Keratinocyte (primary cell): ENCODE data around the gene HS1BP3. TPM values are rescaled to one million over a fixed set of nuclear protein-coding genes. Genes with fewer than 3 reads are reported as not detected.

Experiments
- DNase-seq: peaks from one replicate; pipeline ENCODE4 v3.0.0-alpha.2; 2011; ENCODE audit warnings: low read depth, missing footprints, low spot score
- FAIRE-seq: peaks from 2 replicates; lab custom pipeline; 2011; peaks lifted over from hg19 to GRCh38; lab: Jason Lieb, UNC
- H2AFZ ChIP-seq: 2 replicates; pipeline ENCODE4 v1.6.0; 2012; ENCODE audit warnings: low read length, control low read depth, inconsistent platforms; ENCODE audit not compliant: control insufficient read depth
- H3K27ac ChIP-seq: 2 replicates; pipeline ENCODE4 v1.5.1; 2011; ENCODE audit warnings: low read length; ENCODE audit not compliant: control insufficient read depth, insufficient read depth
- H3K27me3 ChIP-seq: 3 replicates; pipeline ENCODE4 v1.6.0; 2011; ENCODE audit warnings: low read length; ENCODE audit not compliant: control insufficient read depth, insufficient read depth; ENCODE audit errors: extremely low read depth
- H3K36me3 ChIP-seq, 2 experiments: 2 replicates in 1 of 2; 3 replicates in 1 of 2; pipeline ENCODE4 v1.5.1; 2011; ENCODE audit warnings: low read length in 2 of 2, mild to moderate bottlenecking in 1 of 2; ENCODE audit not compliant: control insufficient read depth in 2 of 2, insufficient read depth in 2 of 2; ENCODE audit errors: extremely low read depth in 1 of 2
- H3K4me1 ChIP-seq: 3 replicates; pipeline ENCODE4 v1.5.1; 2011; ENCODE audit warnings: low read length; ENCODE audit not compliant: control insufficient read depth, insufficient read depth; ENCODE audit errors: extremely low read depth
- H3K4me2 ChIP-seq: 3 replicates; pipeline ENCODE4 v1.6.0; 2011; ENCODE audit warnings: low read depth, low read length; ENCODE audit not compliant: control insufficient read depth, insufficient read depth; ENCODE audit errors: extremely low read depth
- H3K4me3 ChIP-seq, 3 experiments: fragments of 200-600 bp in 1 of 3; sonication (generic) in 1 of 3; 2 replicates in 2 of 3; 3 replicates in 1 of 3; pipeline ENCODE4 v1.5.1; 2011 to 2016; ENCODE audit warnings: low read length in 3 of 3, mild to moderate bottlenecking in 3 of 3, control low read depth in 2 of 3, inconsistent platforms in 1 of 3, low read depth in 1 of 3, mixed read lengths in 1 of 3, mixed run types in 1 of 3, moderate library complexity in 1 of 3; ENCODE audit not compliant: control insufficient read depth in 2 of 3, insufficient read depth in 2 of 3; ENCODE audit errors: extremely low read depth in 1 of 3
- H3K79me2 ChIP-seq: 2 replicates; pipeline ENCODE4 v1.6.0; 2012; ENCODE audit warnings: low read length; ENCODE audit not compliant: control insufficient read depth, insufficient read depth
- H3K9ac ChIP-seq: 3 replicates; pipeline ENCODE4 v1.6.0; 2011; ENCODE audit warnings: low read length; ENCODE audit not compliant: control insufficient read depth, insufficient read depth; ENCODE audit errors: extremely low read depth
- H3K9me1 ChIP-seq: 3 replicates; pipeline ENCODE4 v1.6.0; 2011; ENCODE audit warnings: low read length; ENCODE audit not compliant: control insufficient read depth, insufficient read depth; ENCODE audit errors: extremely low read depth
- H3K9me3 ChIP-seq: 2 replicates; pipeline ENCODE4 v1.5.1; 2012; ENCODE audit warnings: low read depth, low read length; ENCODE audit not compliant: control insufficient read depth
- H4K20me1 ChIP-seq: 3 replicates; pipeline ENCODE4 v1.6.0; 2011; ENCODE audit warnings: low read length; ENCODE audit not compliant: control insufficient read depth, insufficient read depth; ENCODE audit errors: extremely low read depth
- CTCF ChIP-seq, 3 experiments: IDR thresholded peaks in 1 of 3; conservative IDR thresholded peaks in 1 of 3; optimal IDR thresholded peaks in 1 of 3; 2 replicates in 2 of 3; 3 replicates in 1 of 3; pipeline versions ENCODE3 to v1.5.1; 2011; ENCODE audit warnings: low read length in 3 of 3, mild to moderate bottlenecking in 3 of 3, moderate library complexity in 2 of 3, control low read depth in 1 of 3, inconsistent platforms in 1 of 3; ENCODE audit not compliant: insufficient read depth in 2 of 3; ENCODE audit errors: extremely low read depth in 1 of 3
- EZH2 ChIP-seq: IDR thresholded peaks from one replicate; pipeline ENCODE4 v1.6.1; 2012; ENCODE audit warnings: inconsistent platforms, mild to moderate bottlenecking, low read length, moderate library complexity
- dilution Hi-C: fragments of 300-500 bp; cut with MboI; formaldehyde crosslinking; loops from one replicate; pipeline ENCODE4 v1.7.0; 2020; ENCODE audit warnings: low sequenced_read_pairs; ENCODE audit not compliant: extremely low pct_ligation_motif_present
- polyA plus RNA-seq, 5 experiments: library from polyadenylated mRNA; depleted of rRNA in 3 of 5; stranded (reverse) in 3 of 5; stranded (forward) in 1 of 5; unstranded in 1 of 5; fragments of >200 nt; gene quantifications; 1 replicate in 1 of 5; 2 replicates in 3 of 5; 3 replicates in 1 of 5; pipeline versions ENCODE4 v1.2.1 to v1.2.3, GENCODE V29; 2011 to 2012; ENCODE audit warnings: missing spikeins in 2 of 5, low read depth in 1 of 5, low replicate concordance in 1 of 5

Gene HS1BP3
- polyA plus RNA-seq, 1 donor (not counting 4 experiments of a cell fraction or from before 2014, with no cell fraction given), result 18.5 TPM

GRCh38 chr2:20652673-20653575 lies 2.0 kb upstream of the HS1BP3 start:
- Histone ChIP-seq H3K4me3 (no peak overlapping the region), H3K36me3 (no peaks in the 10 kb centered on the region), H3K9me1 (no peaks in the 10 kb centered on the region), H3K9ac (no peak overlapping the region), H3K9me3 (no peaks in the 10 kb centered on the region), H4K20me1 (no peaks in the 10 kb centered on the region), H3K4me2 (no peak overlapping the region), H3K27me3 (peaks cover 4% of the 10 kb centered on the region), H3K79me2 (peaks cover 23% of the 10 kb centered on the region), H3K4me1 (peaks cover 16% of the 10 kb centered on the region), H3K27ac (no peak overlapping the region), H2AFZ (no peak overlapping the region)
- DNase-seq, result no peak
- TF ChIP-seq CTCF (optimal IDR thresholded peaks at IDR 0.05 in 1 of 3, IDR thresholded peaks at IDR 0.05 in 1 of 3, conservative IDR thresholded peaks at IDR 0.05 in 1 of 3; ENCODE audit: extremely low read depth in 1 of 3, insufficient read depth in 2 of 3, low read length in 3 of 3), result no peak
- no peak for TF ChIP-seq EZH2
- dilution Hi-C loops, result no loop called here
- FAIRE-seq, result no peak

- H2AFZ ChIP-seq, result no peak overlapping the region
- no peak for TF ChIP-seq CTCF (optimal IDR thresholded peaks at IDR 0.05 in 1 of 3, IDR thresholded peaks at IDR 0.05 in 1 of 3, conservative IDR thresholded peaks at IDR 0.05 in 1 of 3; ENCODE audit: extremely low read depth in 1 of 3, insufficient read depth in 2 of 3, low read length in 3 of 3)
- H3K9me3 ChIP-seq, result no peaks in the 10 kb centered on the region
- no peaks in the 10 kb centered on the region for H3K36me3 ChIP-seq
- FAIRE-seq (no peak), DNase-seq (no peak)
- no peak overlapping the region for H3K4me2 ChIP-seq
- H3K4me1 ChIP-seq, result peaks cover 16% of the 10 kb centered on the region
- no peaks in the 10 kb centered on the region for H4K20me1 ChIP-seq
- H3K79me2 ChIP-seq, result peaks cover 27% of the 10 kb centered on the region
- H3K9ac ChIP-seq, result no peak overlapping the region
- no peaks in the 10 kb centered on the region for H3K27me3 ChIP-seq
- no peaks in the 10 kb centered on the region for H3K9me1 ChIP-seq
- dilution Hi-C loops, result no loop called here
- no peak overlapping the region for H3K4me3 ChIP-seq
- no peak overlapping the region for H3K27ac ChIP-seq
Measured at GRCh38 chr2:20652141-20652540, 1.2 kb upstream of the HS1BP3 start.
